ENCODE data around the gene ATP6V0B. TPM values are rescaled to one million over a fixed set of nuclear protein-coding genes. Genes with fewer than 3 reads are reported as not detected.

ATP6V0B gene
- total and polyA plus RNA-seq, 2 donors (not counting 3 experiments of a cell fraction or from before 2014, with no cell fraction given): 110 to 325 TPM

DNA sequence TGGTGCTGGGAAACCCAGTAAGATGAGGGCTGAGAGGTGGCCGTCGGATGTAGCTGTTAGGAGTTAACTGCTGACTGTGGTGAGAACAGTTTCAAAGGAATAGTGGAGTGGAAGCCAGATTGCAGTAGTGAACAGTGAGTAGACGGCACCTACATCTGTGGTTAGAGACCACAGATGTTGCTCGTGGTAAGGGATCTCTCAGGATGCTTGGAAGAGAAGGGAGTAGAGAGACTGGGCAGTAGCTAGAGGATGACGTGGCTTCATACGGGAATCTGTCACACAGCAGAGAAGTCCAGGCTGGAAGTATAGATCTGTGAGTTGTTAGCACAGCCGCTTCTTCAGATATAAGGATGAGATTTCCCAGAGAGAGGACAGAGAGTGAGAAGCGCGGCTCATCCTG lies 48.9 kb upstream of the ATP6V0B start:
- Histone ChIP-seq H3K4me1 (ENCODE audit: control insufficient read depth, extremely low read depth, insufficient read depth, low read length) (no peaks in the 10 kb centered on the region), H3K27me3 (ENCODE audit: control insufficient read depth in 2 of 2, insufficient read depth in 2 of 2, low read length in 2 of 2) (no peaks in the 10 kb centered on the region), H3K4me2 (ENCODE audit: insufficient read depth, low read length) (no peak overlapping the region), H3K79me2 (ENCODE audit: control insufficient read depth, insufficient read depth, low read length) (no peaks in the 10 kb centered on the region), H3K9ac (replicated peaks; ENCODE audit: extremely low read depth, insufficient read depth, low read length) (no peak overlapping the region), H4K20me1 (replicated peaks; ENCODE audit: control insufficient read depth, extremely low read depth, insufficient read depth, low read length) (no peaks in the 10 kb centered on the region), H3K4me3 (replicated peaks in 1 of 3; ENCODE audit: insufficient read depth in 1 of 3, low read depth in 1 of 3, low read length in 3 of 3) (no peak overlapping the region), H3K9me3 (replicated peaks; ENCODE audit: control insufficient read depth, insufficient read depth, low read length) (no peaks in the 10 kb centered on the region), H3K9me1 (replicated peaks; ENCODE audit: control insufficient read depth, extremely low read depth, insufficient read depth, low read length) (no peaks in the 10 kb centered on the region), H3K36me3 (ENCODE audit: control insufficient read depth in 2 of 2, extremely low read depth in 1 of 2, insufficient read depth in 2 of 2, low read length in 2 of 2) (peaks cover 3 to 4% of the 10 kb centered on the region in 2 experiments), H2AFZ (ENCODE audit: low read depth, low read length) (no peak overlapping the region), H3K27ac (ENCODE audit: insufficient read depth, low read depth, low read length) (no peak overlapping the region)
- CTCF ChIA-PET: interaction anchor here (1.3 to 18.1 kb wide), 3 partner anchors 9 to 162 kb away, joined by 3 to 965 read pairs (median 6); no protein-coding TSS in a partner anchor
- no peak for TF ChIP-seq GATA2 (IDR thresholded peaks at IDR 0.05; ENCODE audit: insufficient read depth, insufficient read length, low read depth, low read length)
- no peak for TF ChIP-seq FOS (IDR thresholded peaks at IDR 0.05; ENCODE audit: borderline replicate concordance, insufficient read depth, low read length)
- no peak for TF ChIP-seq POLR2AphosphoS5 (IDR thresholded peaks at IDR 0.05; ENCODE audit: insufficient read depth, low read depth, low read length)
- TF ChIP-seq POLR2A (IDR thresholded peaks at IDR 0.05; ENCODE audit: low read depth, low read length): no peak
- no peak for TF ChIP-seq EZH2 (IDR thresholded peaks at IDR 0.05; ENCODE audit: borderline replicate concordance, low read depth, low read length, severe bottlenecking)
- TF ChIP-seq, protein P1, sequence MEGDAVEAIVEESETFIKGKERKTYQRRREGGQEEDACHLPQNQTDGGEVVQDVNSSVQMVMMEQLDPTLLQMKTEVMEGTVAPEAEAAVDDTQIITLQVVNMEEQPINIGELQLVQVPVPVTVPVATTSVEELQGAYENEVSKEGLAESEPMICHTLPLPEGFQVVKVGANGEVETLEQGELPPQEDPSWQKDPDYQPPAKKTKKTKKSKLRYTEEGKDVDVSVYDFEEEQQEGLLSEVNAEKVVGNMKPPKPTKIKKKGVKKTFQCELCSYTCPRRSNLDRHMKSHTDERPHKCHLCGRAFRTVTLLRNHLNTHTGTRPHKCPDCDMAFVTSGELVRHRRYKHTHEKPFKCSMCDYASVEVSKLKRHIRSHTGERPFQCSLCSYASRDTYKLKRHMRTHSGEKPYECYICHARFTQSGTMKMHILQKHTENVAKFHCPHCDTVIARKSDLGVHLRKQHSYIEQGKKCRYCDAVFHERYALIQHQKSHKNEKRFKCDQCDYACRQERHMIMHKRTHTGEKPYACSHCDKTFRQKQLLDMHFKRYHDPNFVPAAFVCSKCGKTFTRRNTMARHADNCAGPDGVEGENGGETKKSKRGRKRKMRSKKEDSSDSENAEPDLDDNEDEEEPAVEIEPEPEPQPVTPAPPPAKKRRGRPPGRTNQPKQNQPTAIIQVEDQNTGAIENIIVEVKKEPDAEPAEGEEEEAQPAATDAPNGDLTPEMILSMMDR (IDR thresholded peaks at IDR 0.05; ENCODE audit: extremely low read depth in 1 of 2, insufficient read depth in 1 of 2, low read depth in 1 of 2, low read length in 2 of 2): no peak
- TF ChIP-seq, protein P2, sequence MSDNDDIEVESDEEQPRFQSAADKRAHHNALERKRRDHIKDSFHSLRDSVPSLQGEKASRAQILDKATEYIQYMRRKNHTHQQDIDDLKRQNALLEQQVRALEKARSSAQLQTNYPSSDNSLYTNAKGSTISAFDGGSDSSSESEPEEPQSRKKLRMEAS (IDR thresholded peaks at IDR 0.05; ENCODE audit: insufficient read depth, insufficient read length): no peak
- TF ChIP-seq MYC (IDR thresholded peaks at IDR 0.05; ENCODE audit: low read depth, low read length): no peak
- TF ChIP-seq JUN (IDR thresholded peaks at IDR 0.05; ENCODE audit: borderline replicate concordance, insufficient read depth, insufficient read length, low read depth): no peak
- no TSS peak for BruUV-seq (replicated peaks)
- DNase-seq (ENCODE audit: low read depth, low spot score): no peak
- no peak for FAIRE-seq
- dilution Hi-C loops (cut with MboI; ENCODE audit: extremely low pct_ligation_motif_present, low sequenced_read_pairs) (loop anchor here (25.0 kb wide), 1 partner anchor 164 kb away; no protein-coding TSS in a partner anchor), intact Hi-C loops (cut with micrococcal nuclease) (no loop called here)
- POLR2A ChIA-PET: no interaction called here
